Stomach (tissue), 9 donors: Measurements from ENCODE around the gene NFKBIB. TPM values are rescaled to one million over a fixed set of nuclear protein-coding genes. Genes with fewer than 3 reads are reported as not detected.

Experiments
- DNase-seq, 2 donors: peaks; one replicate each; pipeline versions ENCODE4 v3.0.0 to v3.0.0-alpha.2; 2013 to 2019
- H3K27ac ChIP-seq, 5 donors: fragments of 200-600 bp in 4 of 5; sonication (generic) in 4 of 5; one replicate each; pipeline ENCODE4 v1.5.1; 2013 to 2019; ENCODE audit warnings: mild to moderate bottlenecking in 1 of 5, moderate library complexity in 1 of 5
- H3K27me3 ChIP-seq, 3 donors: fragments of 200-600 bp; sonication (generic); one replicate each; pipeline ENCODE4 v1.5.1; 2017 to 2019; ENCODE audit warnings: mixed run types in 1 of 3
- H3K36me3 ChIP-seq, 4 donors: fragments of 200-600 bp; sonication (generic); 1 replicate in 3 of 4; 2 replicates in 1 of 4; pipeline ENCODE4 v1.5.1; 2016 to 2019
- H3K4me1 ChIP-seq, 4 donors: fragments of 200-600 bp; sonication (generic); one replicate each; pipeline ENCODE4 v1.5.1; 2016 to 2019
- H3K4me3 ChIP-seq, 4 donors: fragments of 200-600 bp; sonication (generic) in 3 of 4; one replicate each; pipeline ENCODE4 v1.5.1; 2016 to 2019; ENCODE audit warnings: mild to moderate bottlenecking in 1 of 4
- H3K9me3 ChIP-seq, 4 donors: fragments of 200-600 bp; sonication (generic); one replicate each; pipeline ENCODE4 v1.5.1; 2016 to 2019
- EP300 ChIP-seq: sonication (generic); formaldehyde crosslinking; IDR thresholded peaks from one replicate; pipeline ENCODE4 v1.6.1; 2017; ENCODE audit warnings: antibody characterized with exemption
- POLR2A ChIP-seq, 4 donors: fragments of 450-650 bp; IDR thresholded peaks; one replicate each; pipeline ENCODE4 v1.6.1; 2016; ENCODE audit warnings: antibody characterized with exemption in 4 of 4, control low read depth in 2 of 4, mild to moderate bottlenecking in 1 of 4, moderate library complexity in 1 of 4
- POLR2AphosphoS5 ChIP-seq, 3 donors: sonication (generic); formaldehyde crosslinking; IDR thresholded peaks; one replicate each; pipeline ENCODE4 v1.6.1; 2016; ENCODE audit warnings: antibody characterized with exemption in 3 of 3
- WGBS, 5 donors: extraction: QIAGEN DNeasy Blood & Tissue Kit in 3 of 5; methylation state at CpG; one replicate each; pipeline versions ENCODE4 v1.1.5 to v1.1.7; 2013 to 2018; 5-methylcytosine and 5-hydroxymethylcytosine counted together
- intact Hi-C: fragments of 100-400 bp; cut with DNase I; formaldehyde crosslinking; loops from one replicate; pipeline ENCODE4 v1.15.1; 2023; ENCODE audit warnings: low total_unique reads
- polyA plus RNA-seq, 3 donors: library from polyadenylated mRNA; stranded (reverse); fragments of 200-250 nt; gene quantifications; one replicate each; pipeline ENCODE4 v1.2.3, GENCODE V29; 2013
- total RNA-seq, 5 donors: library from RNA; depleted of rRNA; stranded (reverse); fragments of >200 nt; gene quantifications; one replicate each; pipeline versions ENCODE4 v1.1.0 to v1.2.3, GENCODE V29; 2014 to 2016
- TF ChIP-seq, protein P1 (sequence below), 7 experiments: fragments of 450-650 bp in 4 of 7; fragments of 200-600 bp in 3 of 7; sonication (generic) in 3 of 7; IDR thresholded peaks; one replicate each; pipeline ENCODE4 v1.5.1; 2016 to 2019; ENCODE audit warnings: antibody characterized with exemption in 7 of 7, control low read depth in 2 of 7, mild to moderate bottlenecking in 1 of 7
- donor health status: healthy with polysubstance abuse.
- donor health status: Bipolar disorder and iron deficiency.
- donor health status: healthy.

The NFKBIB gene
- total and polyA plus RNA-seq, 8 donors: 5.4 to 93.3 (median 29.6) TPM; not detected in 1

DNA sequence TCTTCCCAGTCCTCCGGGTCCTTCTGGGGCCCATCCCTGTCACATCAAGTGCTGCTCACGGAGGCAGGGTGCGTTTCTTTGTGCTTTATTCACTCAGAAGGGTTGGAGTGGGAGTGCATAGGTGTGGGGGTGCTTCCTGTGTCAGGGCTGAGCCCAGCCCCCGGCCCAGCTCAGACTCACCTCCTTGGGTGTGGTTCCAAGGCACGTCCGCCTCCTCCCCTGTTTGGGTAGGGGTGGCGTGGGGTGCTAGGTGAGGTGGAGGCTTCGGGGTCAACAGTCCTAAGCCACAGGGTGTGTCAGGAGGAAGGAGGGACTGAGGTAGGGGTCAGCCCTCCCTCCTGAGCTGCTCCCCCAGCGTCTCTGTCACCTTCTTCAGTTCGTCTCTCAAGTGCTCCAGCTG, 9.1 kb downstream of the NFKBIB start:
- Histone ChIP-seq H3K9me3 (no peaks in the 10 kb centered on the region), H3K27me3 (peaks cover 0 to 18% (median 12%) of the 10 kb centered on the region in 3 donors), H3K27ac (no peak overlapping the region), H3K36me3 (peaks cover 33 to 52% (median 49%) of the 10 kb centered on the region in 4 donors), H3K4me3 (no peak overlapping the region), H3K4me1 (peaks cover 0 to 6% (median 0%) of the 10 kb centered on the region in 4 donors)
- DNase-seq: no peak
- TF ChIP-seq POLR2AphosphoS5 (IDR thresholded peaks at IDR 0.05): no peak
- TF ChIP-seq, protein P1, sequence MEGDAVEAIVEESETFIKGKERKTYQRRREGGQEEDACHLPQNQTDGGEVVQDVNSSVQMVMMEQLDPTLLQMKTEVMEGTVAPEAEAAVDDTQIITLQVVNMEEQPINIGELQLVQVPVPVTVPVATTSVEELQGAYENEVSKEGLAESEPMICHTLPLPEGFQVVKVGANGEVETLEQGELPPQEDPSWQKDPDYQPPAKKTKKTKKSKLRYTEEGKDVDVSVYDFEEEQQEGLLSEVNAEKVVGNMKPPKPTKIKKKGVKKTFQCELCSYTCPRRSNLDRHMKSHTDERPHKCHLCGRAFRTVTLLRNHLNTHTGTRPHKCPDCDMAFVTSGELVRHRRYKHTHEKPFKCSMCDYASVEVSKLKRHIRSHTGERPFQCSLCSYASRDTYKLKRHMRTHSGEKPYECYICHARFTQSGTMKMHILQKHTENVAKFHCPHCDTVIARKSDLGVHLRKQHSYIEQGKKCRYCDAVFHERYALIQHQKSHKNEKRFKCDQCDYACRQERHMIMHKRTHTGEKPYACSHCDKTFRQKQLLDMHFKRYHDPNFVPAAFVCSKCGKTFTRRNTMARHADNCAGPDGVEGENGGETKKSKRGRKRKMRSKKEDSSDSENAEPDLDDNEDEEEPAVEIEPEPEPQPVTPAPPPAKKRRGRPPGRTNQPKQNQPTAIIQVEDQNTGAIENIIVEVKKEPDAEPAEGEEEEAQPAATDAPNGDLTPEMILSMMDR (IDR thresholded peaks at IDR 0.05): no peak
- TF ChIP-seq EP300: no peak
- no peak for TF ChIP-seq POLR2A (IDR thresholded peaks at IDR 0.05)
- 58 to 73% (median 71%) methylated on average over 8 to 10 of the region's 10 CpGs for WGBS, 5 donors
- intact Hi-C loops: no loop called here

DNA sequence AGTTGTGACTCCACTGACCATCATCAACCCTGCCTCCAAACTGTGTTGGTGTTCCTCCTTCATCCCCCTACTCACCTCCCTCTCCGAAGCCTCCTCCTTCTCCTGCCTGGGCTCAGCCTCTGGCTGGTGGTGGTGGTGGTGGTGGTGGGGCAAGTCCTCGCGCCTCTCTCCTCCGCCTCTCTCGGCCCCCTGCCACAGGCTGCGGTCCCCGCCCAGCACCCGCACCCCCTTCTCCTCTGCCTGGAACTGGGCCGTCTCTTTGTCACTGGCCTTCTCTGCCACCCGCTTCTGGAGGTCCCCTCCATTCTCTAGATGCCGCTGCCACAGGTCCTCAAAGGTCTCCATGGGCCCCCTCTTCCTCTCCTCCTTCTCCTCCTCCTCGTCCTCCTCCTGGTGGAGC, 10.7 kb downstream of the NFKBIB start:
- no peak for DNase-seq
- TF ChIP-seq, protein P1 (IDR thresholded peaks at IDR 0.05): no peak
- TF ChIP-seq POLR2AphosphoS5 (IDR thresholded peaks at IDR 0.05): no peak
- no peak for TF ChIP-seq EP300
- TF ChIP-seq POLR2A (IDR thresholded peaks at IDR 0.05): no peak
- Histone ChIP-seq H3K4me1 (peaks cover 0 to 6% (median 0%) of the 10 kb centered on the region in 4 donors), H3K9me3 (no peaks in the 10 kb centered on the region), H3K36me3 (peaks cover 22 to 46% (median 41%) of the 10 kb centered on the region in 4 donors), H3K27ac (no peak overlapping the region), H3K4me3 (no peak overlapping the region), H3K27me3 (peaks cover 0 to 18% (median 12%) of the 10 kb centered on the region in 3 donors)
- intact Hi-C loops: no loop called here
- 90 to 96% (median 94%) methylated on average over 10 to 12 of the region's 12 CpGs for WGBS, 5 donors

DNA sequence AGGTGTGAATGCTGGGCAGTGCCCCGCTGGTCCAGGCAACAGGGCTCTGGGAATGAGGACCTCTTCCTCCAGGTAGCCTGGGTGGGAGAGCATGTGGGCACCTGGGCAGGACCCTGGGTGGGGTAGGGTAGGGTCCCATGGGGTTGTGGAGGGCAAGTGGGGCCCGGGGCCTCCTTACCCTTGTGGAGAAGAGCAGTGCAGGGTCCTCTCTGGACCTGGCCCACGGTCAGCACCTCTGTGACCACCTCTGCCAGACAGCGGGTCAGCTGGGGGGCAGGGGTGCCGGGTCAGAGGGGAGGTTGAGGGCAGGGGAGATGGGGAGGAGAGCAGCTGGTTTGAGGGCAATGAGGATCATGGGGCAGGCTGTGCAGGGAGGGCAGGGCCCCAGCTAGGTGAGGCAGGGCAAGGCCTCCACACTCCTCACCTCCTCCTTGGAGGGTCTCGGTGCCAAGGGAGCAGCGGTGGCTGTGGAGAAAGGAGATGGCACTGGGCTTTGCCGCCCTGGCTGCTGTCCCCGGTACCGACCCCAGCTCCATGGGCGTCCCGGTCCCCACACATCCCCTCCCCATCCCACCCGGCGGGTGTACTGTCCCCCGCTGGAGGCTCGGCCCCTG, 11.7 kb downstream of the NFKBIB start:
- intact Hi-C loops: no loop called here
- Histone ChIP-seq H3K27me3 (peaks cover 0 to 18% (median 12%) of the 10 kb centered on the region in 3 donors), H3K4me3 (no peak overlapping the region), H3K36me3 (peaks cover 18 to 43% (median 36%) of the 10 kb centered on the region in 4 donors), H3K9me3 (no peaks in the 10 kb centered on the region), H3K27ac (no peak overlapping the region), H3K4me1 (peaks cover 0 to 6% (median 0%) of the 10 kb centered on the region in 4 donors)
- no peak for DNase-seq
- no peak for TF ChIP-seq POLR2AphosphoS5 (IDR thresholded peaks at IDR 0.05)
- WGBS, 5 donors: 57 to 62% (median 60%) methylated on average over 10 to 16 of the region's 16 CpGs

DNA sequence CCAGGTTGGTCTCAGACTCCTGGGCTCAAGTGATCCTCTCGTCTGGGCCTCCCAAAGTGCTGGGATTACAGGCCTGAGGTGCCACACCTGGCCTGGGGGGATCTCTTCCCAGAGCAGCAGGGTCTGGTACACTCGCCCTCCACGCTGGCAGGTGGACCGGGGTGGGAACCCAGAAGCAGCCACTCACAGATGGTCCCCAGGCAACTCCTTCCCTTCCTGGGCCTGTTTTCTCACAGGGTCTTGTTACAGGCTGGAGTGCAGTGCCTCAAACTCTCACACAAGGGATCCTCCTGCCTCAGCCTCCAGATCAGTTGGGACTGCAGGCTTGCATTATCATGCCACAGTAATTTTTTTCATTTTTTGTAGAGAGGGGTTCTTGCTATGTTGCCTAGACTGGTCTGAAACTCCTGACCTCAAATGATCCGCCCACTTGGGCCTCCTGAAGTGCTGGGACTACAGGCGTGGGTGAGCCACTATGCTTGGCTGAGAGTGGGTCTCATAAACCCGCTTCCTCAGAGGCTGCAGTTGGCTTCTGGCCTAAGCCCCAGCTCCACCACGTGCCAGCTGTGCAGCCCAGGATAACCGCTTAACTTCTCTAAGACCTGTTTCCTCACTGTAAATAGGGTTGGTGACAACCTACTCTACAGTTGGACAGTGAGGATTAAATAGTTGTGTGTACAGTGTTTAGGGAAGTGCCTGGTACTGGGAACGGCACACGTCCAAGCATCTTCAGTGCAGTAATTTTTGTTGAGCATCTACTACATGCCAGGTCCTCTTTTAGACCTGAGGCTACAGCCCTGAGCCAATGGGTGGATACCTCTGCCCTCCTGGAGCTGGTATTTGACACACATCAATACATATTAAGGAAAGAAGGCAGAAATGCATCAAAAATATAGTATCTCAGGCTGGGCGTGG, 13.1 kb downstream of the NFKBIB start:
- Histone ChIP-seq H3K27ac (no peak overlapping the region), H3K4me3 (no peak overlapping the region), H3K36me3 (peaks cover 5 to 30% (median 23%) of the 10 kb centered on the region in 4 donors), H3K9me3 (no peaks in the 10 kb centered on the region), H3K27me3 (peaks cover 0 to 18% (median 12%) of the 10 kb centered on the region in 3 donors), H3K4me1 (peaks cover 0 to 6% (median 0%) of the 10 kb centered on the region in 4 donors)
- 63 to 81% (median 80%) methylated on average over 8 to 12 of the region's 12 CpGs for WGBS, 5 donors
- no peak for DNase-seq
- intact Hi-C loops: no loop called here
- TF ChIP-seq EP300 (no peak), POLR2AphosphoS5 (IDR thresholded peaks at IDR 0.05) (no peak), POLR2A (IDR thresholded peaks at IDR 0.05) (no peak)
- TF ChIP-seq, protein P1 (IDR thresholded peaks at IDR 0.05): no peak
